Psoas muscle (tissue), 8 donors: Measurements from ENCODE around the gene FBXL7. TPM values are rescaled to one million over a fixed set of nuclear protein-coding genes. Genes with fewer than 3 reads are reported as not detected.

Source experiments
- ATAC-seq, 4 donors: fragments of 200-7000 bp; cut with Tn5 transposase; one replicate each; pipeline ENCODE4 v1.9.1; 2020; ENCODE audit warnings: moderate library complexity in 3 of 4, mild to moderate bottlenecking in 2 of 4
- DNase-seq, 2 donors: peaks; one replicate each; pipeline ENCODE4 v3.0.0-alpha.2; 2020
- H3K27ac ChIP-seq: fragments of 200-600 bp; one replicate; pipeline ENCODE4 v1.8.0; 2022
- H3K27me3 ChIP-seq, 3 donors: fragments of 200-600 bp in 1 of 3; one replicate each; pipeline versions ENCODE4 v1.6.1 to v1.8.0; 2013 to 2022; ENCODE audit warnings: low read length in 2 of 3, mild to moderate bottlenecking in 2 of 3, moderate library complexity in 1 of 3; ENCODE audit not compliant: insufficient read depth in 3 of 3
- H3K36me3 ChIP-seq, 2 donors: fragments of 200-600 bp in 1 of 2; one replicate each; pipeline versions ENCODE4 v1.6.1 to v1.8.0; 2013 to 2022; ENCODE audit warnings: low read depth in 1 of 2, mild to moderate bottlenecking in 1 of 2, moderate library complexity in 1 of 2; ENCODE audit not compliant: insufficient read depth in 1 of 2
- H3K4me1 ChIP-seq: fragments of 200-600 bp; one replicate; pipeline ENCODE4 v1.8.0; 2022
- H3K4me3 ChIP-seq: fragments of 200-600 bp; one replicate; pipeline ENCODE4 v1.8.0; 2022; ENCODE audit warnings: mild to moderate bottlenecking
- H3K9me3 ChIP-seq: fragments of 200-600 bp; one replicate; pipeline ENCODE4 v1.8.0; 2022
- CTCF ChIP-seq: fragments of 200-600 bp; IDR thresholded peaks from one replicate; pipeline ENCODE4 v1.8.0; 2022; ENCODE audit warnings: antibody characterized with exemption
- WGBS, 3 donors: extraction: QIAGEN DNeasy Blood & Tissue Kit; methylation state at CpG; one replicate each; pipeline versions ENCODE4 v1.1.6 to v1.1.7; 2013; 5-methylcytosine and 5-hydroxymethylcytosine counted together
- intact Hi-C, 2 donors: fragments of 100-400 bp; cut with DNase I; formaldehyde crosslinking; loops; one replicate each; pipeline versions ENCODE4 v1.11.0 to v1.14.2; 2022
- polyA plus RNA-seq, 3 donors: library from polyadenylated mRNA; stranded (reverse); fragments of 200-250 nt; gene quantifications; one replicate each; pipeline ENCODE4 v1.2.3, GENCODE V29; 2013
- total RNA-seq, 4 donors: library from RNA; stranded (reverse); fragmentation: NEBNext Ultra II Directional in 2 of 4; extraction: Animal tissue kit (Norgen Biotek cat#: 25700) in 2 of 4; gene quantifications; one replicate each; pipeline versions ENCODE4 v1.2.1 to v1.2.4, GENCODE V29; 2021 to 2023
- donor health status: healthy with polysubstance abuse.
- donor health status: DM: no; HTN: no; CAD: no; lungs with moderate emphysema.
- donor health status: Bipolar disorder and iron deficiency.
- donor health status: healthy.
- donor health status: DM: yes; HTN: yes; CAD: no.
- donor health status: DM: no; HTN: no; CAD: no.
- donor health status: DM: no; HTN: no; CAD: no.
- donor health status: DM: yes; HTN: yes; CAD: no.

The FBXL7 gene
- total and polyA plus RNA-seq, 7 donors = 1.6 to 7.5 (median 2.6) TPM

- 70 to 71% (median 70%) methylated on average over 7 of the region's 7 CpGs for WGBS, 3 donors
- H3K27me3 ChIP-seq = no peaks in the 10 kb centered on the region
- H3K27ac ChIP-seq = no peak overlapping the region
- TF ChIP-seq CTCF = no peak
- no peak overlapping the region for H3K4me3 ChIP-seq
- H3K9me3 ChIP-seq = no peaks in the 10 kb centered on the region
- no peaks in the 10 kb centered on the region for H3K4me1 ChIP-seq
- intact Hi-C loops = no loop called here
- no peak for DNase-seq
- H3K36me3 ChIP-seq = no peaks in the 10 kb centered on the region
- ATAC-seq = no peak
Observed at GRCh38 chr5:15594977-15595568, 95.1 kb downstream of the FBXL7 start.

DNA sequence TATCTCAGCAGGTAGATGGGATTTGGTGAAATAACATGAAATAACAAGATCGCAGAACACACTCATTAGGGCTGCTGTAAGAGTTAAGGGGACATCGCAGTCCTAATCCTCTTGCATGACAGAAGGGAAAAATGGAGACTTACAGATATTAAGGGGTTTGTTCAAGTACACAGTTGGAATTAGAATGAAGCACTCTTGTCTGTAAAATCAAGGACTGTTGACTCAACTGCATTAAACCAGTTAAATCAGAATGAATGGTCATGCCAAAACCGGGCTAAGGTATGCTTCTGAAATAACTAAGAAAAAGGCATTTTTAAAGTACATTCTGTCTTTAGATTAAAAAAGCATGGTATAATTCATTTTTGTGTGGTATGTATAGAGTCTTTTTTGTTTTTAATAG lies 95.9 kb downstream of the FBXL7 start:
- Histone ChIP-seq H3K27ac (no peak overlapping the region), H3K27me3 (no peaks in the 10 kb centered on the region), H3K36me3 (no peaks in the 10 kb centered on the region), H3K4me1 (no peaks in the 10 kb centered on the region), H3K4me3 (no peak overlapping the region), H3K9me3 (no peaks in the 10 kb centered on the region)
- 77 to 82% (median 78%) methylated on average over 3 of the region's 3 CpGs for WGBS, 3 donors
- DNase-seq (no peak), ATAC-seq (no peak)
- intact Hi-C loops = no loop called here
- TF ChIP-seq CTCF = no peak

DNA sequence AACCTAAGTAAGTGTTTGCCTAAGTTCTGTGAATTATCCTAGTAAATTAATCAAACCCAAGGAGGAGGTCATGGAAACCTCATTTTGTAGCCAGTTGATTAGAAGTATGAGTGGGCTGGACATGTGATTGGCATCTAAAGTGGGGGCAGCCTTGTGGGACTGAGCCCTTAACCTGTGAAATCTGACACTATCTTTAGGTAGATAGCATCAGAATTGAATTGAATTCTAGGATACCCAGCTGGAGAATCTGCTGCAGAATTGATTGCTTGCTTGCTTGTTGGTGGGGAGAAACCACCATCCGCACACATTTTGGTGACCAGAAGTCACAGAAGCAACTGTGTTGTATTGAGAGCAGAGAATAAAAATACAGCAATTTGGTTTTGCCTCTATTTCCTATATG lies 97.0 kb downstream of the FBXL7 start:
- H3K27ac ChIP-seq = no peak overlapping the region
- H3K4me1 ChIP-seq = no peaks in the 10 kb centered on the region
- H3K27me3 ChIP-seq = no peaks in the 10 kb centered on the region
- ATAC-seq (no peak), DNase-seq (no peak)
- no peaks in the 10 kb centered on the region for H3K36me3 ChIP-seq
- TF ChIP-seq CTCF = no peak
- 95 to 100% (median 98%) methylated on average over 1 of the region's 1 CpG for WGBS, 3 donors
- H3K9me3 ChIP-seq = no peaks in the 10 kb centered on the region
- intact Hi-C loops = no loop called here
- no peak overlapping the region for H3K4me3 ChIP-seq

DNA sequence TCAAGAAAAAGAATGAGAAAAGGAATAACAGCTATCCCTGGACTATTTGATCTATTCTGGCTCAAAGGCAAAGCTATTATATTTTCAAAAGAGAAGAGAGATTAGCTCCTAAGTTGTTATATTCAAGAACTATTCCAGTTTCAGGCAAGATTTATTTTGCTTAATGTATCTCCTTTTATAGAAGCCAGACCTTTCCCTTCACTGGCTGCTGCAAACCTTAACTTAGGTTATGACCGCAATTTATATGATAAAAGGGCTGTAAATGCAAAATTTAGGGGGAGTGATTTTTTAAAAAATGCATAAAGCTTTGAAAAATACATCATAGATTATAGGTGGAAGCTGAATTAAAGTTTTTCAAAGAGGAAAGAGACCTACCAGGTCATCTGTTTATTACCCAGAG lies 97.8 kb downstream of the FBXL7 start:
- Histone ChIP-seq H3K4me3 (no peak overlapping the region), H3K36me3 (no peaks in the 10 kb centered on the region), H3K9me3 (no peaks in the 10 kb centered on the region), H3K4me1 (no peaks in the 10 kb centered on the region), H3K27ac (no peak overlapping the region), H3K27me3 (no peaks in the 10 kb centered on the region)
- WGBS, 3 donors = 99 to 100% (median 100%) methylated on average over 1 of the region's 1 CpG
- ATAC-seq (no peak), DNase-seq (no peak)
- intact Hi-C loops = no loop called here
- no peak for TF ChIP-seq CTCF

GRCh38 chr5:15598294-15598902 lies 98.4 kb downstream of the FBXL7 start:
- Histone ChIP-seq H3K27ac (no peak overlapping the region), H3K4me1 (no peaks in the 10 kb centered on the region), H3K9me3 (no peaks in the 10 kb centered on the region), H3K4me3 (no peak overlapping the region), H3K27me3 (no peaks in the 10 kb centered on the region), H3K36me3 (no peaks in the 10 kb centered on the region)
- ATAC-seq (no peak), DNase-seq (no peak)
- 69 to 70% (median 69%) methylated on average over 3 of the region's 3 CpGs for WGBS, 3 donors
- intact Hi-C loops = no loop called here
- peak; percentile 29 for TF ChIP-seq CTCF
